Psoas muscle (tissue), 8 donors: ENCODE results near the gene DNAJC11. TPM values are rescaled to one million over a fixed set of nuclear protein-coding genes. Genes with fewer than 3 reads are reported as not detected.

ENCODE experiments used
- ATAC-seq, 4 donors: fragments of 200-7000 bp; cut with Tn5 transposase; one replicate each; pipeline ENCODE4 v1.9.1; 2020; ENCODE audit warnings: moderate library complexity in 3 of 4, mild to moderate bottlenecking in 2 of 4
- DNase-seq, 2 donors: peaks; one replicate each; pipeline ENCODE4 v3.0.0-alpha.2; 2020
- H3K27ac ChIP-seq: fragments of 200-600 bp; one replicate; pipeline ENCODE4 v1.8.0; 2022
- H3K27me3 ChIP-seq, 3 donors: fragments of 200-600 bp in 1 of 3; one replicate each; pipeline versions ENCODE4 v1.6.1 to v1.8.0; 2013 to 2022; ENCODE audit warnings: low read length in 2 of 3, mild to moderate bottlenecking in 2 of 3, moderate library complexity in 1 of 3; ENCODE audit not compliant: insufficient read depth in 3 of 3
- H3K36me3 ChIP-seq, 2 donors: fragments of 200-600 bp in 1 of 2; one replicate each; pipeline versions ENCODE4 v1.6.1 to v1.8.0; 2013 to 2022; ENCODE audit warnings: low read depth in 1 of 2, mild to moderate bottlenecking in 1 of 2, moderate library complexity in 1 of 2; ENCODE audit not compliant: insufficient read depth in 1 of 2
- H3K4me1 ChIP-seq: fragments of 200-600 bp; one replicate; pipeline ENCODE4 v1.8.0; 2022
- H3K4me3 ChIP-seq: fragments of 200-600 bp; one replicate; pipeline ENCODE4 v1.8.0; 2022; ENCODE audit warnings: mild to moderate bottlenecking
- H3K9me3 ChIP-seq: fragments of 200-600 bp; one replicate; pipeline ENCODE4 v1.8.0; 2022
- WGBS, 3 donors: extraction: QIAGEN DNeasy Blood & Tissue Kit; methylation state at CpG; one replicate each; pipeline versions ENCODE4 v1.1.6 to v1.1.7; 2013; 5-methylcytosine and 5-hydroxymethylcytosine counted together
- intact Hi-C, 2 donors: fragments of 100-400 bp; cut with DNase I; formaldehyde crosslinking; loops; one replicate each; pipeline versions ENCODE4 v1.11.0 to v1.14.2; 2022
- polyA plus RNA-seq, 3 donors: library from polyadenylated mRNA; stranded (reverse); fragments of 200-250 nt; gene quantifications; one replicate each; pipeline ENCODE4 v1.2.3, GENCODE V29; 2013
- total RNA-seq, 4 donors: library from RNA; stranded (reverse); fragmentation: NEBNext Ultra II Directional in 2 of 4; extraction: Animal tissue kit (Norgen Biotek cat#: 25700) in 2 of 4; gene quantifications; one replicate each; pipeline versions ENCODE4 v1.2.1 to v1.2.4, GENCODE V29; 2021 to 2023
- TF ChIP-seq, protein P1 (sequence below): fragments of 200-600 bp; IDR thresholded peaks from one replicate; pipeline ENCODE4 v1.8.0; 2022; ENCODE audit warnings: antibody characterized with exemption
- donor health status: healthy with polysubstance abuse.
- donor health status: DM: no; HTN: no; CAD: no; lungs with moderate emphysema.
- donor health status: Bipolar disorder and iron deficiency.
- donor health status: healthy.
- donor health status: DM: yes; HTN: yes; CAD: no.
- donor health status: DM: no; HTN: no; CAD: no.
- donor health status: DM: no; HTN: no; CAD: no.
- donor health status: DM: yes; HTN: yes; CAD: no.

DNAJC11 gene
- total and polyA plus RNA-seq, 7 donors, result 28.2 to 65.4 (median 55.7) TPM

DNA sequence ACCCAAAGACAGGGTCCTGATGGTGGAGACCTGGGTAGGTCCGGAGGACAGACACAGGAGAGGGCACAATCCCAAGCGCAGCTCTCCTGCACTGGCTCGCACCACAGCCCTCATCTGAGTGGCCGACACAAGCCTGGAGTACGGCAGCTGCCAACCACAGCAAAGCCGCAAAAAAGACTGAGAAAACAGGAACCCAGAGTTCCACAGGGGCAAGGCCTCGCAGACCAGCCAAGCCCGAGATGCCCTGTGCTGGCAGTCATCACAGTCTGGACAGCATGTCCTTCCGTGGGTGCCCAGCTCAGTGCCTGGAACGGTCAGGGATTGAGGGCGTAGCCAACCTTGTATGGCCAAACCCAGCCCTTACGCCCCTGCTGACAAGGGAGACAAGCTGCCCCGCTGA lies 110.4 kb downstream of the DNAJC11 start:
- Histone ChIP-seq H3K4me1 (peaks cover 81% of the 10 kb centered on the region), H3K27ac (peak overlapping the region; percentile 98)
- ATAC-seq, result peak in 2 of 4 donors; percentile 37 to 45

DNA sequence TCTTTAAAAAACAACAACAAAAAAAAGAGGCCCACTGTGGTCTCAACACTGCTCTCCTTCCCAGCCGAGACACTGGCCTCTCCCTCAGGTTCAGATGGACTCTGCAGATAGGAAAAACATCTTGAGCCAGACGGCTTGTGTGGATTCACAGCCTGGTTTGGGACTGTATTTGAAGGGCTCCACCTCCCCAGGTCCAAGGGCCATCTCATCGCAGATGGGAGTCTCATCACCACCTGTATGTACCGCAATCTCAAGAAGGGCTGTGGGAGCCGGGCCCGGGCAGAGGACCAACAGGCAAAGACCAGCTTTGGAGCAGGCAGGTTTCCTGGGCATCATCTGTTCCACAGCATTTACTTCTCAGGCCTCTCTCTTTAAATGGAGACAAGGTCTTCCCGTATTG lies 111.6 kb downstream of the DNAJC11 start:
- peaks cover 3 to 73% of the 10 kb centered on the region in 2 donors for H3K36me3 ChIP-seq
- no peaks in the 10 kb centered on the region for H3K9me3 ChIP-seq
- DNase-seq (no peak), ATAC-seq (no peak)
- TF ChIP-seq, protein P1, sequence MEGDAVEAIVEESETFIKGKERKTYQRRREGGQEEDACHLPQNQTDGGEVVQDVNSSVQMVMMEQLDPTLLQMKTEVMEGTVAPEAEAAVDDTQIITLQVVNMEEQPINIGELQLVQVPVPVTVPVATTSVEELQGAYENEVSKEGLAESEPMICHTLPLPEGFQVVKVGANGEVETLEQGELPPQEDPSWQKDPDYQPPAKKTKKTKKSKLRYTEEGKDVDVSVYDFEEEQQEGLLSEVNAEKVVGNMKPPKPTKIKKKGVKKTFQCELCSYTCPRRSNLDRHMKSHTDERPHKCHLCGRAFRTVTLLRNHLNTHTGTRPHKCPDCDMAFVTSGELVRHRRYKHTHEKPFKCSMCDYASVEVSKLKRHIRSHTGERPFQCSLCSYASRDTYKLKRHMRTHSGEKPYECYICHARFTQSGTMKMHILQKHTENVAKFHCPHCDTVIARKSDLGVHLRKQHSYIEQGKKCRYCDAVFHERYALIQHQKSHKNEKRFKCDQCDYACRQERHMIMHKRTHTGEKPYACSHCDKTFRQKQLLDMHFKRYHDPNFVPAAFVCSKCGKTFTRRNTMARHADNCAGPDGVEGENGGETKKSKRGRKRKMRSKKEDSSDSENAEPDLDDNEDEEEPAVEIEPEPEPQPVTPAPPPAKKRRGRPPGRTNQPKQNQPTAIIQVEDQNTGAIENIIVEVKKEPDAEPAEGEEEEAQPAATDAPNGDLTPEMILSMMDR, result no peak
- intact Hi-C loops, result no loop called here
- peaks cover 73% of the 10 kb centered on the region for H3K4me1 ChIP-seq
- no peaks in the 10 kb centered on the region for H3K27me3 ChIP-seq
- no peak overlapping the region for H3K4me3 ChIP-seq
- H3K27ac ChIP-seq, result peak overlapping the region; percentile 98
- WGBS, 3 donors, result 75 to 92% (median 76%) methylated on average over 7 of the region's 7 CpGs

More for the DNA sequence above, 110.4 kb downstream of the DNAJC11 start:
- intact Hi-C loops, result no loop called here
- Histone ChIP-seq H3K36me3 (peaks cover 3 to 85% of the 10 kb centered on the region in 2 donors), H3K9me3 (no peaks in the 10 kb centered on the region), H3K4me3 (no peak overlapping the region), H3K27me3 (no peaks in the 10 kb centered on the region)
- 26 to 39% (median 31%) methylated on average over 13 of the region's 13 CpGs for WGBS, 3 donors
- DNase-seq, result peak; percentile 45 to 80
- TF ChIP-seq, protein P1, result no peak

DNA sequence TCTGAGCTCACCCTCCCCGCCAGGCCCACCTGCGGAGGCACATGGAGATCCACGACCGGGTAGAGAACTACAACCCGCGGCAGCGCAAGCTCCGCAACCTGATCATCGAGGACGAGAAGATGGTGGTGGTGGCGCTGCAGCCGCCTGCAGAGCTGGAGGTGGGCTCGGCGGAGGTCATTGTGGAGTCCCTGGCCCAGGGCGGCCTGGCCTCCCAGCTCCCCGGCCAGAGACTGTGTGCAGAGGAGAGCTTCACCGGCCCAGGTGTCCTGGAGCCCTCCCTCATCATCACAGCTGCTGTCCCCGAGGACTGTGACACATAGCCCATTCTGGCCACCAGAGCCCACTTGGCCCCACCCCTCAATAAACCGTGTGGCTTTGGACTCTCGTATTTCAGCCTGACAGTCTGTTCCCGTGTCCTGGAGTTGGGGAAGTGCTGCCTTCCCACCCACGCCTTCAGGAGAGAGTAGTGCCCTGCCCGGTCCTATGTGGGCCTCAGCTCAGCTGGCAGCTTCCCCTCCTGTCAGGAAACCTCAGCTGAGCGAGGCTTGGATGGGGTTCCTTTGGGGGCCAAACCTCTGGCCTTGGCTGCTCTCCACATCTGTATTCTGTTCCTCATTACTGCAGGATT lies 112.6 kb downstream of the DNAJC11 start:
- peaks cover 3 to 63% of the 10 kb centered on the region in 2 donors for H3K36me3 ChIP-seq
- DNase-seq (peak in 1 of 2 donors; percentile 72), ATAC-seq (peak; percentile 29 to 42 (median 37))
- intact Hi-C loops, result loop anchor here in 1 of 2 donors (5.0 kb wide), 1 partner anchor 33 kb away; the partner anchor contains the start of gene THAP3
- H3K4me3 ChIP-seq, result no peak overlapping the region
- no peaks in the 10 kb centered on the region for H3K9me3 ChIP-seq
- WGBS, 3 donors, result 59 to 66% (median 60%) methylated on average over 22 to 24 of the region's 24 CpGs
- TF ChIP-seq, protein P1, result no peak
- no peaks in the 10 kb centered on the region for H3K27me3 ChIP-seq
- H3K27ac ChIP-seq, result peak overlapping the region; percentile 98
- peaks cover 72% of the 10 kb centered on the region for H3K4me1 ChIP-seq

DNA sequence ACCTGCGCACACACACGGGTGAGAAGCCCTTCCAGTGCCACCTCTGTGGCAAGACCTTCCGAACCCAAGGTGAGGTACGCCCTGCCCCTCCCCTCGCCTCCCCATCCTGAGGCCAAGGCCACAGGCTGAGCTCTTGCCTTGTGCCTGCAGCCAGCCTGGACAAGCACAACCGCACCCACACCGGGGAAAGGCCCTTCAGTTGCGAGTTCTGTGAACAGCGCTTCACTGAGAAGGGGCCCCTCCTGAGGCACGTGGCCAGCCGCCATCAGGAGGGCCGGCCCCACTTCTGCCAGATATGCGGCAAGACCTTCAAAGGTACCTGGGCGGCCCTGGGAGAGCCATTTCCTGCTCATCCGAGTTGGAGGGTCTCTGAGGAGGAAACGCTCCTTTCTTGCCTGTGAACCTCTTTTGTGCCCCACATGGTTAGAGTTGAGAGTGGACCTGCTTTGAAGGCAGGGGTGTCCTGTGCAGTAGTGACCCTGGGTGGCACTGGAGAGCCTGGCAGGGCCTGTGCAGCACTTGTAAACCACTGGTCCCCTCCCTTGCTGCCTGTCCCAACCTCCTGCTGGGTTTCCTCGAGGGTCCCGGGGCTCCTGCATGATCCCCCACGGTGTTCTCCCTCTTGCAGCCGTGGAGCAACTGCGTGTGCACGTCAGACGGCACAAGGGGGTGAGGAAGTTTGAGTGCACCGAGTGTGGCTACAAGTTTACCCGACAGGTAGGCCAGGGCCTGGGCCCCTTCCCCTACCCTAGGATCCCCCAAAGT lies 113.3 kb downstream of the DNAJC11 start:
- DNase-seq (no peak), ATAC-seq (no peak)
- peak overlapping the region; percentile 98 for H3K27ac ChIP-seq
- H3K27me3 ChIP-seq, result no peaks in the 10 kb centered on the region
- TF ChIP-seq, protein P1, result no peak
- H3K36me3 ChIP-seq, result peaks cover 3 to 56% of the 10 kb centered on the region in 2 donors
- H3K4me1 ChIP-seq, result peaks cover 65% of the 10 kb centered on the region
- intact Hi-C loops, result loop anchor here in 1 of 2 donors (5.0 kb wide), 1 partner anchor 34 kb away; the partner anchor contains the start of gene THAP3
- H3K4me3 ChIP-seq, result no peak overlapping the region
- 72 to 84% (median 73%) methylated on average over 25 of the region's 25 CpGs for WGBS, 3 donors
- H3K9me3 ChIP-seq, result no peaks in the 10 kb centered on the region
